IMR-90 (cell line): ENCODE data around the gene FARS2. TPM values are rescaled to one million over a fixed set of nuclear protein-coding genes. Genes with fewer than 3 reads are reported as not detected.

Source experiments
- ATAC-seq: fragments of 200-7000 bp; cut with Tn5 transposase; 2 replicates; pipeline ENCODE4 v1.9.1; 2020; ENCODE audit warnings: low read depth, mild to moderate bottlenecking, moderate library complexity
- BruUV-seq: library from RNA; stranded (reverse); fragments of 400-500 nt; replicated peaks from 2 replicates; lab custom pipeline; 2021; lab: Mats Ljungman, UMichigan
- CTCF ChIA-PET: fragments of 300-600 bp; formaldehyde crosslinking; extraction: SDS; loops from one replicate; lab custom pipeline; 2021; ENCODE audit warnings: antibody characterized with exemption; lab: Yijun Ruan, JAX
- POLR2A ChIA-PET: fragments of 300-600 bp; sonication (Branson Sonifier 250); formaldehyde crosslinking; loops from one replicate; lab custom pipeline; 2022; ENCODE audit warnings: antibody characterized with exemption; ENCODE audit not compliant: unreplicated experiment; lab: Charles Lee
- DNase-seq: peaks from one replicate; pipeline ENCODE4 v3.0.0; 2013
- H2AFZ ChIP-seq: replicated peaks from 2 replicates; pipeline ENCODE3; 2013; ENCODE audit warnings: low read length, mild to moderate bottlenecking; ENCODE audit not compliant: poor library complexity
- H2AK5ac ChIP-seq: 2 replicates; pipeline ENCODE4 v1.6.1; 2013; ENCODE audit warnings: low read depth, low read length, inconsistent platforms
- H2AK9ac ChIP-seq: replicated peaks from 2 replicates; pipeline ENCODE3; 2013; ENCODE audit warnings: mild to moderate bottlenecking, low read depth, low read length, moderate library complexity; ENCODE audit not compliant: poor library complexity
- H2BK120ac ChIP-seq: 2 replicates; pipeline ENCODE4 v1.6.1; 2013; ENCODE audit warnings: low read depth, low read length, inconsistent platforms
- H2BK15ac ChIP-seq: 3 replicates; pipeline ENCODE4 v1.6.1; 2013; ENCODE audit warnings: low read depth, low read length, inconsistent platforms
- H2BK20ac ChIP-seq: 2 replicates; pipeline ENCODE4 v1.6.1; 2013; ENCODE audit warnings: low read depth, mild to moderate bottlenecking, inconsistent platforms, low read length, moderate library complexity
- H2BK5ac ChIP-seq: 2 replicates; pipeline ENCODE4 v1.6.1; 2013; ENCODE audit warnings: mild to moderate bottlenecking, low read depth, low read length, inconsistent platforms; ENCODE audit not compliant: poor library complexity, severe bottlenecking
- H3K14ac ChIP-seq: replicated peaks from 2 replicates; pipeline ENCODE4 v1.6.1; 2013; ENCODE audit warnings: low read depth, low read length, inconsistent platforms
- H3K18ac ChIP-seq: 2 replicates; pipeline ENCODE4 v1.6.1; 2013; ENCODE audit warnings: low read depth, low read length, control low read depth
- H3K23ac ChIP-seq: 2 replicates; pipeline ENCODE4 v1.6.1; 2013; ENCODE audit warnings: low read depth, low read length, inconsistent platforms
- H3K27ac ChIP-seq: 2 replicates; pipeline ENCODE4 v1.5.1; 2013; ENCODE audit warnings: mild to moderate bottlenecking, control low read depth, low read length; ENCODE audit not compliant: insufficient read depth
- H3K27me3 ChIP-seq: 2 replicates; pipeline ENCODE4 v1.6.1; 2013; ENCODE audit warnings: low read length; ENCODE audit not compliant: control insufficient read depth, insufficient read depth
- H3K36me3 ChIP-seq: 2 replicates; pipeline ENCODE4 v1.6.1; 2013; ENCODE audit warnings: low read length, mixed read lengths; ENCODE audit not compliant: control insufficient read depth, insufficient read depth
- H3K4ac ChIP-seq: 2 replicates; pipeline ENCODE4 v1.6.1; 2013; ENCODE audit warnings: low read depth, low read length, inconsistent platforms
- H3K4me1 ChIP-seq: 2 replicates; pipeline ENCODE4 v1.6.1; 2013; ENCODE audit warnings: low read length, mixed read lengths; ENCODE audit not compliant: control insufficient read depth, insufficient read depth
- H3K4me2 ChIP-seq: 2 replicates; pipeline ENCODE4 v1.6.1; 2013; ENCODE audit warnings: low read depth, mild to moderate bottlenecking, control low read depth, low read length, moderate library complexity
- H3K4me3 ChIP-seq: 2 replicates; pipeline ENCODE4 v1.5.1; 2013; ENCODE audit warnings: low read depth, mild to moderate bottlenecking, control low read depth, low read length, moderate library complexity; ENCODE audit not compliant: insufficient read depth
- H3K56ac ChIP-seq: 2 replicates; pipeline ENCODE4 v1.6.1; 2013; ENCODE audit warnings: low read length, inconsistent platforms; ENCODE audit not compliant: insufficient read depth; ENCODE audit errors: extremely low read depth
- H3K79me1 ChIP-seq, 2 experiments: 2 replicates each; pipeline ENCODE4 v1.6.1; 2013; ENCODE audit warnings: low read length in 2 of 2, inconsistent platforms in 1 of 2, low read depth in 1 of 2
- H3K9ac ChIP-seq: 2 replicates; pipeline ENCODE4 v1.6.1; 2013; ENCODE audit warnings: low read depth, low read length, control low read depth
- H3K9me1 ChIP-seq: 2 replicates; pipeline ENCODE4 v1.6.1; 2013; ENCODE audit warnings: low read length, inconsistent platforms; ENCODE audit not compliant: insufficient read depth
- H3K9me3 ChIP-seq: 2 replicates; pipeline ENCODE4 v1.6.1; 2013; ENCODE audit warnings: low read length; ENCODE audit not compliant: control insufficient read depth, insufficient read depth
- H4K20me1 ChIP-seq: 2 replicates; pipeline ENCODE4 v1.6.1; 2013; ENCODE audit warnings: low read length, inconsistent platforms; ENCODE audit not compliant: insufficient read depth
- H4K5ac ChIP-seq: 2 replicates; pipeline ENCODE4 v1.6.1; 2013; ENCODE audit warnings: mild to moderate bottlenecking, low read depth, low read length, control low read depth
- H4K8ac ChIP-seq, 2 experiments: 2 replicates each; pipeline ENCODE4 v1.6.1; 2013; ENCODE audit warnings: low read depth in 2 of 2, low read length in 2 of 2, control low read depth in 1 of 2, inconsistent platforms in 1 of 2
- H4K91ac ChIP-seq: 2 replicates; pipeline ENCODE4 v1.6.1; 2013; ENCODE audit warnings: low read depth, low read length, inconsistent platforms; ENCODE audit not compliant: insufficient read depth
- BHLHE40 ChIP-seq: fragments of 150-350 bp; IDR thresholded peaks from 2 replicates; pipeline ENCODE4 v1.6.1; 2016; ENCODE audit warnings: mild to moderate bottlenecking, low read depth, low read length
- CHD1 ChIP-seq: IDR thresholded peaks from 2 replicates; pipeline ENCODE4 v1.6.1; 2012; ENCODE audit warnings: low read depth, low read length, improper control_type of control experiment
- MAFK ChIP-seq: IDR thresholded peaks from 2 replicates; pipeline ENCODE4 v1.6.1; 2012; ENCODE audit warnings: low read depth, low read length, improper control_type of control experiment
- NFE2L2 ChIP-seq: fragments of 150-350 bp; IDR thresholded peaks from 2 replicates; pipeline ENCODE4 v1.6.1; 2016; ENCODE audit warnings: low read depth, mild to moderate bottlenecking, low read length
- POLR2A ChIP-seq: IDR thresholded peaks from 2 replicates; pipeline ENCODE4 v1.6.1; 2012; ENCODE audit warnings: mild to moderate bottlenecking, low read depth, low read length
- RAD21 ChIP-seq: IDR thresholded peaks from 2 replicates; pipeline ENCODE4 v1.6.1; 2012; ENCODE audit warnings: low read length, improper control_type of control experiment
- WGBS, 2 experiments: methylation state at CpG; one replicate each; pipeline versions ENCODE4 v1.1.5 to v1.1.7; 2013; ENCODE audit warnings: missing lambda C conversion rate in 2 of 2; ENCODE audit not compliant: insufficient read length in 1 of 2; ENCODE audit errors: extremely low coverage in 2 of 2; 5-methylcytosine and 5-hydroxymethylcytosine counted together
- dilution Hi-C: fragments of 300-500 bp; cut with HindIII; formaldehyde crosslinking; loops from one replicate; pipeline ENCODE4 v1.14.3; 2018; ENCODE audit warnings: low sequenced_read_pairs; ENCODE audit not compliant: unreplicated experiment
- in situ Hi-C: fragments of 300-500 bp; cut with MboI; formaldehyde crosslinking; loops from 3 replicates; pipeline ENCODE4 v1.14.3; 2019; ENCODE audit warnings: low sequenced_read_pairs, inconsistent platforms, mixed read lengths
- intact Hi-C: fragments of 100-400 bp; cut with micrococcal nuclease; formaldehyde crosslinking; loops from 2 replicates; pipeline ENCODE4 v1.10.0; 2022
- polyA plus RNA-seq, 3 experiments: library from polyadenylated mRNA; depleted of rRNA; stranded (reverse); fragments of >200 nt; gene quantifications; 2 replicates each; pipeline ENCODE4 v1.2.3, GENCODE V29; 2012; ENCODE audit warnings: low replicate concordance in 1 of 3
- total RNA-seq: library from RNA; depleted of rRNA; stranded (reverse); fragments of >200 nt; gene quantifications from 2 replicates; pipeline ENCODE4 v1.2.3, GENCODE V29; 2012

Gene FARS2
- total and polyA plus RNA-seq, 2 of the 4 experiments (the other 2 are of a cell fraction), result 12.1 to 28.9 TPM

- no peaks in the 10 kb centered on the region for H3K27me3 ChIP-seq
- H2AK9ac ChIP-seq, result no peak overlapping the region
- H4K8ac ChIP-seq, result no peak overlapping the region
- H3K23ac ChIP-seq, result no peak overlapping the region
- H3K79me1 ChIP-seq, result peaks cover 17 to 40% of the 10 kb centered on the region in 2 experiments
- no peak overlapping the region for H3K4ac ChIP-seq
- H2BK15ac ChIP-seq, result no peak overlapping the region
- in situ Hi-C loops (no loop called here), intact Hi-C loops (no loop called here), dilution Hi-C loops (no loop called here)
- no peak overlapping the region for H2BK20ac ChIP-seq
- DNase-seq (no peak), ATAC-seq (no peak)
- no peak overlapping the region for H3K27ac ChIP-seq
- H3K9me1 ChIP-seq, result peaks cover 13% of the 10 kb centered on the region
- WGBS, 2 experiments, result 96% methylated on average over 4 of the region's 5 CpGs; no CpG with 5 or more reads in 1 of the 2 experiments
- CTCF ChIA-PET, result no interaction called here
- no peak overlapping the region for H3K4me3 ChIP-seq
- H3K4me2 ChIP-seq, result no peak overlapping the region
- no peak overlapping the region for H3K9ac ChIP-seq
- H2BK120ac ChIP-seq, result no peak overlapping the region
- no peak overlapping the region for H2AK5ac ChIP-seq
- TF ChIP-seq RAD21 (no peak), MAFK (no peak), POLR2A (no peak), BHLHE40 (no peak), NFE2L2 (no peak), CHD1 (no peak)
- no peak overlapping the region for H3K14ac ChIP-seq
- POLR2A ChIA-PET, result no interaction called here
- H4K20me1 ChIP-seq, result peaks cover 22% of the 10 kb centered on the region
- no peaks in the 10 kb centered on the region for H3K36me3 ChIP-seq
- no peak overlapping the region for H3K18ac ChIP-seq
- peaks cover 8% of the 10 kb centered on the region for H3K4me1 ChIP-seq
- no peak overlapping the region for H2AFZ ChIP-seq
- H4K5ac ChIP-seq, result no peak overlapping the region
- no peak overlapping the region for H3K56ac ChIP-seq
- no peak overlapping the region for H2BK5ac ChIP-seq
- BruUV-seq, result no TSS peak
- no peak overlapping the region for H4K91ac ChIP-seq
- H3K9me3 ChIP-seq, result no peaks in the 10 kb centered on the region
Measured at GRCh38 chr6:5285526-5285925, 24.2 kb downstream of the FARS2 start.
